OCI-LY7 (cell line): Measurements from ENCODE around the gene ARSH. TPM values are rescaled to one million over a fixed set of nuclear protein-coding genes. Genes with fewer than 3 reads are reported as not detected.

Source experiments
- BruUV-seq: library from RNA; stranded (reverse); fragments of 400-500 nt; replicated peaks from 2 replicates; lab custom pipeline; 2021; lab: Mats Ljungman, UMichigan
- CTCF ChIA-PET: fragments of 300-600 bp; sonication (Branson Sonifier 250); formaldehyde crosslinking; loops from one replicate; lab custom pipeline; 2022; ENCODE audit warnings: antibody characterized with exemption; ENCODE audit not compliant: unreplicated experiment; lab: Charles Lee
- POLR2A ChIA-PET: fragments of 300-600 bp; sonication (Branson Sonifier 250); formaldehyde crosslinking; loops from one replicate; lab custom pipeline; 2022; ENCODE audit warnings: antibody characterized with exemption; lab: Charles Lee
- DNase-seq: peaks from one replicate; pipeline ENCODE4 v3.0.0-alpha.2; 2015; ENCODE audit warnings: low spot score
- H2AFZ ChIP-seq: fragments of 200-600 bp; sonication (generic), shearing (Covaris generic); 2 replicates; pipeline ENCODE4 v1.6.1; 2014; ENCODE audit warnings: mild to moderate bottlenecking, antibody characterized with exemption, low read length, moderate library complexity
- H3K27ac ChIP-seq: fragments of 200-600 bp; sonication (generic); 2 replicates; pipeline ENCODE4 v1.5.1; 2014; ENCODE audit warnings: mixed run types, low read depth, mild to moderate bottlenecking, moderate library complexity, low read length, inconsistent platforms; ENCODE audit not compliant: poor library complexity, severe bottlenecking
- H3K36me3 ChIP-seq: fragments of 200-600 bp; sonication (generic); 2 replicates; pipeline ENCODE4 v1.6.1; 2014; ENCODE audit warnings: mild to moderate bottlenecking, antibody characterized with exemption, low read length, moderate library complexity, mixed read lengths; ENCODE audit not compliant: insufficient read depth
- H3K4me1 ChIP-seq: fragments of 200-600 bp; sonication (generic); 2 replicates; pipeline ENCODE4 v1.5.1; 2014; ENCODE audit warnings: mild to moderate bottlenecking, low read length; ENCODE audit not compliant: insufficient read depth, poor library complexity, severe bottlenecking
- H3K4me2 ChIP-seq: fragments of 200-600 bp; sonication (generic); 2 replicates; pipeline ENCODE4 v1.6.1; 2014; ENCODE audit warnings: mild to moderate bottlenecking, low read length
- H3K4me3 ChIP-seq: fragments of 200-600 bp; sonication (generic); 2 replicates; pipeline ENCODE4 v1.5.1; 2014; ENCODE audit warnings: mild to moderate bottlenecking, low read depth, low read length; ENCODE audit not compliant: poor library complexity, severe bottlenecking
- H3K79me2 ChIP-seq: fragments of 200-600 bp; sonication (generic); 2 replicates; pipeline ENCODE4 v1.6.1; 2016; ENCODE audit warnings: low read depth, mild to moderate bottlenecking, low read length, moderate library complexity, mixed read lengths; ENCODE audit not compliant: insufficient read depth
- H3K9me2 ChIP-seq: fragments of 200-600 bp; sonication (generic); 2 replicates; pipeline ENCODE4 v1.6.1; 2016; ENCODE audit warnings: mild to moderate bottlenecking, low read length, mixed read lengths; ENCODE audit not compliant: insufficient read depth
- H3K9me3 ChIP-seq: fragments of 200-600 bp; sonication (generic); 2 replicates; pipeline ENCODE4 v1.6.1; 2014; ENCODE audit warnings: mild to moderate bottlenecking, mixed run types, low read length, mixed read lengths
- H4K20me1 ChIP-seq: fragments of 200-600 bp; sonication (generic); 2 replicates; pipeline ENCODE4 v1.6.1; 2014; ENCODE audit warnings: mild to moderate bottlenecking, antibody characterized with exemption, low read length, moderate library complexity, mixed read lengths; ENCODE audit not compliant: insufficient read depth
- CTCF ChIP-seq: fragments of 200-600 bp; sonication (generic); conservative IDR thresholded peaks from 2 replicates; pipeline ENCODE4 v1.5.1; 2014; ENCODE audit warnings: mild to moderate bottlenecking, antibody characterized with exemption, low read length, moderate library complexity, mixed read lengths
- EZH2phosphoT487 ChIP-seq: fragments of 200-600 bp; sonication (generic); IDR thresholded peaks from 2 replicates; pipeline ENCODE4 v1.6.1; 2018; ENCODE audit warnings: low read depth, borderline replicate concordance, mild to moderate bottlenecking, mixed run types, antibody characterized with exemption, low read length, moderate library complexity, mixed read lengths
- intact Hi-C: fragments of 100-400 bp; cut with micrococcal nuclease; formaldehyde crosslinking; loops from one replicate; pipeline ENCODE4 v1.10.0; 2022; ENCODE audit not compliant: unreplicated experiment
- total RNA-seq, 2 experiments: library from RNA; depleted of rRNA in 1 of 2; stranded (reverse); fragments of >200 nt in 1 of 2; shearing (Covaris generic) in 1 of 2; gene quantifications; 2 replicates each; pipeline ENCODE4 v1.2.3, GENCODE V29; 2014 to 2022

Gene ARSH
- total RNA-seq, 2 experiments from 2014 or later = not detected

GRCh38 chrX:2989565-2989964 is 16.8 kb upstream of the ARSH start:
- no peak for DNase-seq
- Histone ChIP-seq H3K36me3 (no peaks in the 10 kb centered on the region), H3K9me3 (no peaks in the 10 kb centered on the region), H3K4me3 (no peak overlapping the region), H3K9me2 (no peaks in the 10 kb centered on the region), H3K4me1 (no peaks in the 10 kb centered on the region), H3K4me2 (no peak overlapping the region), H3K27ac (no peak overlapping the region), H2AFZ (no peak overlapping the region), H4K20me1 (no peaks in the 10 kb centered on the region), H3K79me2 (no peaks in the 10 kb centered on the region)
- no TSS peak for BruUV-seq
- ChIA-PET POLR2A (no interaction called here), CTCF (no interaction called here)
- intact Hi-C loops = no loop called here
- no peak for TF ChIP-seq CTCF
- no peak for TF ChIP-seq EZH2phosphoT487

- no TSS peak for BruUV-seq
- no peaks in the 10 kb centered on the region for H3K79me2 ChIP-seq
- H3K4me3 ChIP-seq = no peak overlapping the region
- no peak overlapping the region for H3K27ac ChIP-seq
- no peak overlapping the region for H2AFZ ChIP-seq
- intact Hi-C loops = no loop called here
- H4K20me1 ChIP-seq = no peaks in the 10 kb centered on the region
- ChIA-PET CTCF (no interaction called here), POLR2A (no interaction called here)
- DNase-seq = no peak
- no peaks in the 10 kb centered on the region for H3K4me1 ChIP-seq
- no peaks in the 10 kb centered on the region for H3K36me3 ChIP-seq
- H3K9me2 ChIP-seq = no peaks in the 10 kb centered on the region
- H3K9me3 ChIP-seq = no peaks in the 10 kb centered on the region
- H3K4me2 ChIP-seq = no peak overlapping the region
- TF ChIP-seq CTCF = no peak
- TF ChIP-seq EZH2phosphoT487 = no peak
Measured at GRCh38 chrX:3010532-3010931, 4.2 kb downstream of the ARSH start.

- POLR2A ChIA-PET = no interaction called here
- Histone ChIP-seq H3K79me2 (no peaks in the 10 kb centered on the region), H3K27ac (no peak overlapping the region), H3K4me2 (no peak overlapping the region), H3K4me1 (no peaks in the 10 kb centered on the region), H4K20me1 (no peaks in the 10 kb centered on the region), H3K9me2 (no peaks in the 10 kb centered on the region), H2AFZ (no peak overlapping the region), H3K36me3 (no peaks in the 10 kb centered on the region), H3K9me3 (no peaks in the 10 kb centered on the region), H3K4me3 (no peak overlapping the region)
- TF ChIP-seq EZH2phosphoT487 (no peak), CTCF (no peak)
- no TSS peak for BruUV-seq
- no peak for DNase-seq
- CTCF ChIA-PET = no interaction called here
- intact Hi-C loops = no loop called here
Measured at GRCh38 chrX:3017492-3017891, 11.1 kb downstream of the ARSH start.
